HG03039 (cell line): Measurements from ENCODE around the gene HK1.
"Not testable (repeated sequence)": the region's sequence is repeated elsewhere in the genome, so short reads cannot be mapped to it uniquely, and the experiment has no call there.

ENCODE experiments used
- ATAC-seq: cut with Tn5 transposase; IDR thresholded peaks from one replicate; pipeline ENCODE4 v1.9.1; 2021; ENCODE audit warnings: mild to moderate bottlenecking, moderate library complexity; ENCODE audit not compliant: unreplicated experiment

Gene HK1

DNA sequence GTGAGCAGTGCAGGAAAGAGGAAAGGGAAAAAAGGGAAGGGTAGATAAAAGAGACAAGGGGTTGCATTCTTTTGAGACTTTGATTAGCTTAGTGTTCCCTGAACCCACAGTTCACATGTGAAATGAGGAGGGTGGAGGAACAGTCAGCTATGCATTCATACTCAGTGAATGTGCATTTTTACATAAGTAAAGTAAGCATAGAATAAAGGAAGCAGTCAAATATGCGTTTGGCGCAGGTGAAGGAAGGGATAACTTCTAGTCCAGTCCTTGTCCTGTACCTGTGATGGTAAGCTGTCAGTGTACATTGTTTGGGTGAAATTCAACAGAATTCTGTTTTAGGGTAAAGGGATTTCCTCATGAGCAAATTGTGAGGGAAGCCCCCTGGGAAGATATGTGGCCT is 28.1 kb downstream of the HK1 start:
- ATAC-seq, result no peak

- ATAC-seq, result no peak
Measured at GRCh38 chr10:69307434-69307833, 29.1 kb downstream of the HK1 start.

GRCh38 chr10:69308304-69308703 is 30.0 kb downstream of the HK1 start:
- ATAC-seq, result not testable (repeated sequence)

GRCh38 chr10:69311309-69311708 is 33.0 kb downstream of the HK1 start:
- ATAC-seq, result no peak

DNA sequence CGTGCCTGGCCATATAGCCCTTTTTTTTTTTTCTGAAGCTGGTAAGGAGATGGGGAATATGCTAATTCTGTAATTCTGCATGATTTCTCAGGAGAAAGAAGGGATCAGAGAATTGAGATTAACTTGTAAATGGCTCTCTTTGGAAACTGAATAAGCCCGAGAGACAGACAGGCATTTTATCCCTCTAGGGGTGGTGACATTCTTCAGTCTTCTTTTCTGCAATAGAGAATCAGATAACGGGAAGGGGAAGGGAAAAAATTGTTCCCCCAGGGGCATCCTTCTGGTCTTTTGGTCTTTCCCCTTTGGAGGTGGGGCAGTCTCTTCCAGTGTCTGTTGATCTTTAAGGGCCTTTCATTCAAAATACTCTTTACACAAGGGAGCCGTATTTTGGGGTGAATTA is 34.2 kb downstream of the HK1 start:
- ATAC-seq, result no peak

GRCh38 chr10:69315100-69315542 is 36.8 kb downstream of the HK1 start:
- ATAC-seq, result no peak

GRCh38 chr10:69315610-69316312 is 37.5 kb downstream of the HK1 start:
- ATAC-seq, result no peak

DNA sequence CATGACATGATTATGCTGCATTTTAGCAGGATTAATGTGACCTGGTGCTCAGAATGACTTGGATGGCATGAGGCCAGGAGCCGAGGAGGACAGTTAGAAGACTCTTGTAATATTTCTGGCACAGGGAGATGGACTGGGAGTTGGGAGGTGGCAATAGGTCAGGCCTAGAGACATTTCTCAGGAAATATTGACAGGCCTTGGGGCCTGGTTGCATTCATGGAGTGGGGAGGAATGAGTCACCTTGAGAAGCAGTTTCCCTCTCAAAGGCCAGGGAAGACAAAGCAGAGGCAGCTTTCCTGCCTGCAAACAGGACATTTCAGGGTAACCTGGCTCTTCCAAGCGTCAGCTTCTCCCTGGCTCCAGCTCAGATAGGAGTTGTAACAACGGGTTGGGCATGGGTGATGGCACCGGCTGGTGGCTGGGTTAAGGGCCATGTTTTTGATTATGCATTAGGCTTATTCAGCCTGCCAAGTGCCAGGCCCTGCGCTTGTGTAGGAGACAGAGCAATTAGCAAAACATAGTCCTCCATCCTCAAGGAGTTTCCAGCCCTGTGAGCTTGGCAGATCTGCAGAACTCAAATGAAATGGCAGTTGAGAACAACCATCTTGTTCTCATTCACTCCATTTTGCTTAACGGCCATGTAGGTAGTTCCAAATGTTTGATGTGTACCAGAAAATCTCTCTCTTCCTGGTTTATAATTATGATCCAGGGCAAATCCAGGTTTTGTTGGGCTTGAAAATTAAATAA is 38.2 kb downstream of the HK1 start:
- no peak for ATAC-seq

GRCh38 chr10:69317175-69317604 is 38.9 kb downstream of the HK1 start:
- ATAC-seq, result peak; percentile 29

DNA sequence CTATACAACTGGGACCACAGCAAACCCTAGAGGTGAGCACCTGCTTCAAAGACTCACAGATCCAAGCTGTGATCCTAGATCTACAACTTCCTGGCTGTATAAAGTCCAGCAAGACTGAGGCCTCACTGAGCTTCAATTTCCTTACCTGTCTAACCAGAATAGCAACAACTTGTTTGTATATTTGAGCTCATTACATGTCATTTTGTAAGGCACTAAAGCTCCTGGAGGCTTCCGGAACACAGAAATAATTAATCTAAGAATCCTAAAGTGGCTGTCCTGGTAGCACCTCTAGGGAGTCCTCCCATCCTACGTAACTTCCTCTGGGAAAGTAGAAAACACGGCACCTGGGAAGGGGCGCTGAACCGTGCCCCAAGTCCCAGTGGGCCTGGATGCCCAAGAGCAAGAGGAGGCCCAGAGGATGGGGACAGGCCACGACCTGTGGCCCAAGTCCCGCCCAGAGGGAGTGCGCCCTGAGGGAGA is 39.4 kb downstream of the HK1 start:
- ATAC-seq, result peak; percentile 26

DNA sequence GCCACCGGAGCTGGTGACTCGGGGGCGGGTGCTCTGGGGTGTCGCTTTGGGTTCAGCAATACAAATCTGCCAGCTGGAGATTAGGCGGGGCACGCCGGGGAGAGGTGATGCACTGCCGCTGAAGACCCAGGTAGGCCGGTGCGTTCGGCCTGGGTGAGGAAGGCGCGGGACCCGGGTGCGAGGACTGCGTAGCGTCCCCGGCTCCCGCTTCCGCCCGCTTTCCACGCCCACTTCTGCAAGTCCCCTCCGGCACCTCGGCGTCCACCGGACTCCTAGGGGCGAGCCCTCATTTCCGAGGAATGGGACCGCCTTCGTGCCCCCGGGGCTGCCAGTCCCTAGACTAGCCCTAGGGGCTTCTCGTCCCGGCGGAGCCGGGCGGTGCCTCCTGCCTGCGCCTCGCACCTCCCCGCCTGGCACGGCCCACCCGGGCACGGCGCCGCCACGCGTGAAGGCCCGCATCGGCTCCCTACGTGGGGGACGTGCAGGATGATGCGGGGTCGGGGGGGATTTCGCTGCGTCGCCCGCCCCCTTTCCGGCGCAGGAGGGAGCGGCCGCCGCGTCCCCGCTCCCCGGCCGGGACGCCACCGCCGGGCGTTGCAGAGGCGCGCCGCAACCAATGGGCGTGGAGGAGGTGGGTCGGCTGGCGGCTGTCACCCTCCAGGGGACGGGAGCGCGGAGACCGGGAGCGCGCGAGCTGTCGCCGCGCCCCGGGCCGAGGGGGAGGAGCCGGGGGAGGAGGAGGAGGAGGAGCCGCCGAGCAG is 40.0 kb downstream of the HK1 start:
- peak; percentile 73 for ATAC-seq

- ATAC-seq, result peak; percentile 15
Measured at GRCh38 chr10:69318867-69319727, 40.8 kb downstream of the HK1 start.

DNA sequence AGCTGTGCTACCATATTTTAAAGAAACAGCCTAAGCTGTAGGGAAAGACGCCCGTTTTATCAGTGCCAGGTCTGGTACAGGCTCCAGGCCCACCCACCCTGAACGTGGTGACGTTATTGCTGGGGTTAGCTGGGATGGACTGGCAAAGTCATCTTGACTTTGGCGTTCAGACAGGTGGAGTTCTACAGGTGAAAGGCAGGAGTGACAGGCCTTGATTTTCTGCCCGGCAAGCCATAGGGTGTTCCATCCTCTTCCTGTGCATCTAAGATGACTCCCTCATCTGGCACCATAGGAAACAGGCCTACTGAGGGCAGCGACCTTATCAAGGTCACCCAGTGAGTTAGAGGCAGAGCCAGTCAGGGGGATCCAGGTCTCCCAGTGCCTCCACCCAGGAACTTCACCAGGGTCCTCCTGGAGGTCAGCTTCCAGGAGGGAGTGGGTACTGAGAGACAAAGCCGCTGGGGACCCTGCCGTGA is 41.6 kb downstream of the HK1 start:
- no peak for ATAC-seq

- ATAC-seq, result no peak
Measured at GRCh38 chr10:69320521-69320920, 42.2 kb downstream of the HK1 start.

DNA sequence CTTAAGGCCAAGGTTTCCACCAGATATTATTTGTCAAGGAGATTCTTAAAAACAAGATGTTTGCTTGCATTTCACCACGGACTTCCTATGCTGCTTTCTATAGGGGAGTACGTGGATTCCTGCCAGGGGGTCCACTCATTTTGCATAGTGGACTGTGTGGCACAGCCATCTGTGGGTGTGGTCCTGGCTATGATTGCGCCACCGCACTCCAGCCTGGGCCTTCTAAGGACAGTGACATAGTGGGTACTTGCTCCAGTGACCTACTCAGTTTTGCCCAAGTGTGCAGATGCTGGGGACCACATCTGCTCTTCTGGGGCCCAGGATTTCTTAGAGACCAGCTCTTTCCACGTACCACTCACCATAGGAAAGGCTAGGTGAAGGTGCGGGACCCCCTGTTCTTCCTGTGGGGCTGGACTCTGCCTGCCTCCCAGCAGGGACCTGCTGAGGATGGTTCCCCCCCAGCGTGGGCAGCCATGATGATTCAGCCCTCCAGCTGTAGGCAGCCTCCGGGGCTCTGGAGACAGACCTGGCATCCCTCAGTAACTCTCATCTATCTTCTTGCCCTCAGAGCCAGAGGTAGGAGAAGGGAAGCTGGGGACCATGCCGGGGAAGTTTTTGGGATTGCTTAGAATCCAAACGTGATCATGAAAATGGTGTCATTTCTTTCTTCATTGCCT is 42.9 kb downstream of the HK1 start:
- ATAC-seq, result no peak

DNA sequence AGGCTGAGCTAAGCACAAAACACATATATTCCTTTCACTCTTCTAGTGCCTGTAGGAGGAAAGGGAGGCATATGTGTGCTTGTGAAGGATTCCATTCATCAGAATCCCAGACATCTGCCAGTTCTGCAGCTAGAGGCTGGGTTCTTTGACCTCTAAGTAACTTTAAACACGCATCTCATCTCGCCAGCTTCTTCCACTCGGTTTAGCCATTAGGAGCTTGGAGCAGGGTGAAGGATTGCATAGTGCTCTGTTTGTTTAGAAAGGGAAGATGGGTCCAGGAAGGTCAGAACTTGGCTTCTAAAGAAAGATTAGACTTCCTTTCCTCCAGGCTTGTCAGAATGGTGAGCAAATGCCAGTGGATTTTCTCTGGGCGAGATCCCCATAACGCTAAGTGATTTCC is 43.6 kb downstream of the HK1 start:
- no peak for ATAC-seq

GRCh38 chr10:69322346-69322745 is 44.0 kb downstream of the HK1 start:
- not testable (repeated sequence) for ATAC-seq

- ATAC-seq, result no peak
Measured at GRCh38 chr10:69323622-69324021, 45.3 kb downstream of the HK1 start.

GRCh38 chr10:69324583-69324982 is 46.3 kb downstream of the HK1 start:
- no peak for ATAC-seq
